Epidermal melanocyte (primary cell): Measurements from ENCODE around the gene SERPINA12.

Experiments
- DNase-seq: peaks from one replicate; pipeline ENCODE4 v3.0.0; 2011; ENCODE audit warnings: low spot score; ENCODE audit not compliant: insufficient read length

The SERPINA12 gene, protein sequence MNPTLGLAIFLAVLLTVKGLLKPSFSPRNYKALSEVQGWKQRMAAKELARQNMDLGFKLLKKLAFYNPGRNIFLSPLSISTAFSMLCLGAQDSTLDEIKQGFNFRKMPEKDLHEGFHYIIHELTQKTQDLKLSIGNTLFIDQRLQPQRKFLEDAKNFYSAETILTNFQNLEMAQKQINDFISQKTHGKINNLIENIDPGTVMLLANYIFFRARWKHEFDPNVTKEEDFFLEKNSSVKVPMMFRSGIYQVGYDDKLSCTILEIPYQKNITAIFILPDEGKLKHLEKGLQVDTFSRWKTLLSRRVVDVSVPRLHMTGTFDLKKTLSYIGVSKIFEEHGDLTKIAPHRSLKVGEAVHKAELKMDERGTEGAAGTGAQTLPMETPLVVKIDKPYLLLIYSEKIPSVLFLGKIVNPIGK

GRCh38 chr14:94509356-94509755 is at the start of gene SERPINA12:
TSS of gene SERPINA12 (minus strand) at chr14:94509469. CDS start at chr14:94498397, 11,072 bp downstream.
- no peak for DNase-seq

GRCh38 chr14:94558842-94559241 is 49.6 kb upstream of the SERPINA12 start:
- DNase-seq = no peak

- DNase-seq = no peak
Measured at GRCh38 chr14:94557327-94557726, 48.1 kb upstream of the SERPINA12 start.

- no peak for DNase-seq
Measured at GRCh38 chr14:94555991-94556390, 46.7 kb upstream of the SERPINA12 start.

DNA sequence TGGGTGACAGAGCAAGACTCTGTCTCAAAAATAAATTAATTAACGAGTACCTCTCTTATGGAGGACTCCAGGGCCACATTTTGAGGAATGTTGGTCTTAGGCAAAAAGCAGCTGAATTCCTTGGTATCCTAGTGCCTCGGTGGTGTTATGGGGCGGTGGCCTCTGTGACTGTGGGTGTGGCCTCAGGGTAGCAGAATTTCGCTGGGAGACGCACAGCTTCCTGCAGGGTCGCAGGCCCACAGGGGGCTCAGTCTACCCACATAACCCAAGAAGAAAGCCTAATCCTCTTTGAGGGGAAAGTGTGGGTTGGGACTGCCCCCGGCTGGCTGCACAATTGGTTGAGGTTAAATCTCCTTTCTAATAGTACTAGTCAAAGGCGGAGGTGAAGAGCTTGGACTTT is 40.8 kb upstream of the SERPINA12 start:
- DNase-seq = no peak

DNA sequence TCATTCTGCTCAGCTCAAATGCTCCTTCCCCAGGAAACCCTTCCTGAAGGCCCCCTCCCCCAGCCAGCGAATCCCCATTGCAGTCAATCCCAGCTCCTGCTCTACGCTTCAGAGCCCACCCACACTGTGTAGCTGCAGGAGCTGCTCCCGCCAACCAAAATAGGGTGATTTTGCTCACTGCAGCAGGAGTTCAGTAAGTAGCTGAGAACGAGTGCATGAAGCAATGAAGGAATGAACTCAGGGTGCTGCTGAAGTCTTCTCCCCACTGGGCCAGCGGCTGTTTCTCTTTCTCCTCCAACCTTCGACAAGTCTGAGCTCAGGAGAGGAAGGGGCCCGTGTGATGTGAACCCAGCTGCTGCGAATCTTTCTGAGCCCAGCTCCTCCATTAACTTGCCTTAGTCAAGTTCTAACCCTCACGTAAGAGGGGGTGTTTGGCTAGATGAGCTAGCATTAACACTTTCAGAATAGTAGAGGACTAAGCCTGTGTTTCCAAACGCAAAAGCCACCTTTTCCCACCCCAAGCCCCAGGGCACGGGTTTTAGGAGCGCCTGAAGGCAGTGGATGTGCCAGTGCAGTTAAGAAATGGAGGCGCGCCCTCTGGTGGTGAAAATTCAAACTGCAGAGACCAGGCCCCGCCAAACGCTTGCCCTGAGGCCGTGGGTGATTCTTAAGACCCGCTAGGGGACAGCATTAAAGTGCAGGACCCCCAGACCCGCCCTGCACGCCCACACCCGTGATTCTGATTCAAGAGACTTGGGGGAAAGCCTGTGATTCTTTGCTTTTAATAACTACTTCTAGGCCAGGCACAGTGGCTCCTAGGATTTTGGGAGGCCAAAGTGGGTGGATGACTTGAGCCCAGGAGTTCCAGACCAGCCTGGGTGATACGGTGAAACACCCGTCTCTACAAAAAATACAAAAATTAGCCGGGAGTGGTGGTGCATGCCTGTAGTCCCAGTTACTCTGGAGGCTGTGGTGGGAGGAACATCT is 40.0 kb upstream of the SERPINA12 start:
- DNase-seq = no peak

DNA sequence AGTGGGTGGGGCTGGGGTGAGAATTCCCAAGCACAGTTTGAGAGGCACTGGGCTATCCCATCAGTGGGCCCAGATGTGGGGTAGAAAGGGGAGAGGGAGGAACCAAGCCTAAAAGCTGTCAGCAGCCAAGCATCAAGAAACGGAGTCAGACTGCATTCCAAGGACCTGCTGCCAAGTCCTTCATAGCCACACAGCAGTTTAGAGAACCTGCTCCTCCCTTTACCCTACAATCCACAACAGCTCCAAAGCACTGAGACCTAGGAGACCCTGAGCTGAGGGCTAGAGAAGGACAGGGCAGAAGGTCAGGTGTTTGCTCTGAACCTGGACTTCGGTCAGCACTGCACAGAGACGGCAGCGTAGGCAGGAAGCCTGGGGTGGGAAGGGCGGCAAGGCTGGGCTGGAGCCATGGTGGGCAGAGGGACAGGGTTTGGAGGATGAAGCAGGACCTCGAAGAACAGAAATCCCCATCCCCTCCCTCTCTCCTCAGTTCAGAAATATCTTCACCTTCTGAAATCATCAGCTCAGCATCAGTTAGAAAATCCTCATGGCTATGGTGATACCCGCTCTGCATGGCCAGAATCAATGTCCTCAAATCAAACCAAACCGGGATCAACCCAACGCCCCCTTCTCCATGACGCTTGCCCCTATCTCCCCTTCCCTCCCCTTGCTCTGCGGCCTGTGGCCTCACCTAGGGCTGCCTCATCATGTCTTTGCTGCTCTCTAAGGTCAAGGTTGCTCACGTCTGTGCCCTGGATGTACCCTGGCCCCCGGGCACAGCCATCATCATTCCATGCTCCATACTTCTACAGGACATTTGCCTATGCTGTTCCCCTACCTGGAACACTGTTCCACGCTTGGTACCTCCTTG is 39.1 kb upstream of the SERPINA12 start:
- no peak for DNase-seq

- no peak for DNase-seq
Measured at GRCh38 chr14:94547726-94548125, 38.5 kb upstream of the SERPINA12 start.

DNA sequence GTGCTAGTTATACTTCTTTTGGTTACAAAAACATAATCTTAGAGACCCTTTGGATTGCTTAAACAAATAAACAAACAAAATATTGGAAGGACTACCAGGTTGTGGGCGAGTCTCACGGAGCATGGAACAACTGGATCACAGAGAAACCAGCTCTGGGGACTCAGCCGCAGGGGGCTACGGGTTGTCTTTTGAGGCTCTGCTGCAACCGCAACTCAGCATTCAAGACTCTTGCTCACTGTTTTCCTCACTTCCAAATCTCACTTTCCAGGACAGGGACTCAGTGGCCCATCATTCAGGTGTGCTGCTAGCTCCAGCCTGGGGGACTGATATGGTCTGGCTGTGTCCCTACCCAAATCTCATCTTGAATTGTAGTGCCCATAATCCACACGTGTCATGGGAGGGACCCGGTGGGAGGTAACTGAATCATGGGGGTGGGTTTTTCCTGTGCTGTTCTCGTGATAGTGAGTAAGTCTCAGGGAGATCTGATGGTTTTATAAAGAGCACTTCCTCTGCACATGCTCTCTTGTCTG is 37.9 kb upstream of the SERPINA12 start:
- no peak for DNase-seq

- DNase-seq = no peak
Measured at GRCh38 chr14:94545131-94545841, 36.0 kb upstream of the SERPINA12 start.

- no peak for DNase-seq
Measured at GRCh38 chr14:94544726-94545125, 35.5 kb upstream of the SERPINA12 start.

DNA sequence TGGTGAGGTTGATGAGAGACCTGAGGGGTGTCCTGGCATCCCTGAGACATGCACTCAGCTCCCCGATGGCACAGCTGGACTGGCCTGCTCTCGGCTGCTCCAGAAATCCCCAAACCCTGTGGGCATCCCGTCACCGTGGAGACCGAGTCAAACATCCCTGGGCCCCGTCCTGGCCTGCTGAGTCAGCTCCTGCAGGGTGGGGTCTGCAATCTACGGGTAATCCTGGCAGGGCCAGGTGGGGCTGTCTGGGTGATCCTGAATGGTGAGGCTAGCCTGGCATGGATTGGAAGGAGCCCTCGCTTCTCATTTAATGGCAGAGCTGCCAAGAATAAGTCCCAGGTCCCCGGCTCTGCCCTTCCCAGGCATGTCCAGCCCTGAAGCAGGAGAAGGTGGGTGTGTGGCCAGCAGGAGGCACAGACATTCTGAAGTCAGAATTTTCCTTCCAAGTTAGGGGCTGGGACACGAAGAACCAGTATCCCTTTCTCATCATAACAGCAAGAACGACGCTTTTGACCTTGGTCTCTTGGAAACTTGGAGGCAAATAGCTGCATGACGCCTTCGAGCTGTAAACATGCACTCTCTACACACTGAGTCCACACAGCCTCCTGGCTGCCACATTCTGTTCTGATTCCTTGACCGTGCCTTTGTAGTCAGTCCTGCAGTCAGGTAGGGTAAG is 34.3 kb upstream of the SERPINA12 start:
- no peak for DNase-seq

GRCh38 chr14:94542811-94543440 is 33.7 kb upstream of the SERPINA12 start:
- no peak for DNase-seq

DNA sequence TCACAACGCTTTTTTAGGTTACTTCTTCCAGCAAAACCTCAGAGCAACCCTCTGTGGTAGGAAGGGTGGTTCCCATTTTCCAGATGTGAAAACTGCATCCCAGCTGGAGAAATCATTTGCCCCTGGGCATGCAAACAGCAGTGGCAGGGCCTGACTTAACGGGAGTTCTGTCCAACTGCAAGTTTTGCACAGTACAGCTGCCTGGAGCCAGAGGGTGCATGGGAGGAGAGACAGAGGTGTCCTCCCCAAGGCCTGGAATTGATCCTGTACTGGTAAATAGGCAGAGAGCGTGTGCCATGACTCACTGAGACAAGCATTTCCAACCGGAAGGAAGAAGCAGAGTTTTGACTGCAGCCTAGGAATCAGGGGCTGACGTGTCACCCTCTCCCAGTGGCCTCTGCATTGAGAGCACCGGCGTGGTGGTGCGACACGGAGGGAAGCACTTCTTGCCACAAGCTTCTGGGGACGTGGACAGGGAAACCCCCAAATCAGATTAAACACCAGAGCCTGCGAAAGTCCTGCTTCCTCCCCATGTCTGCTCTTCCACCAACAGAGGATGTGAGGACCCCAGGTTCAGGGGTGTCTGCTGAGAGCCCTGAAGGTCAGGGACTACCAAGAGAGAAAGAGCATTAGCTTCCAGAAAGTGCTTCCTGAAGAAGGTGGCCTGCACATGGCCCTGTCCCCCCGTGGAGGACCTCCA is 33.0 kb upstream of the SERPINA12 start:
- no peak for DNase-seq

DNA sequence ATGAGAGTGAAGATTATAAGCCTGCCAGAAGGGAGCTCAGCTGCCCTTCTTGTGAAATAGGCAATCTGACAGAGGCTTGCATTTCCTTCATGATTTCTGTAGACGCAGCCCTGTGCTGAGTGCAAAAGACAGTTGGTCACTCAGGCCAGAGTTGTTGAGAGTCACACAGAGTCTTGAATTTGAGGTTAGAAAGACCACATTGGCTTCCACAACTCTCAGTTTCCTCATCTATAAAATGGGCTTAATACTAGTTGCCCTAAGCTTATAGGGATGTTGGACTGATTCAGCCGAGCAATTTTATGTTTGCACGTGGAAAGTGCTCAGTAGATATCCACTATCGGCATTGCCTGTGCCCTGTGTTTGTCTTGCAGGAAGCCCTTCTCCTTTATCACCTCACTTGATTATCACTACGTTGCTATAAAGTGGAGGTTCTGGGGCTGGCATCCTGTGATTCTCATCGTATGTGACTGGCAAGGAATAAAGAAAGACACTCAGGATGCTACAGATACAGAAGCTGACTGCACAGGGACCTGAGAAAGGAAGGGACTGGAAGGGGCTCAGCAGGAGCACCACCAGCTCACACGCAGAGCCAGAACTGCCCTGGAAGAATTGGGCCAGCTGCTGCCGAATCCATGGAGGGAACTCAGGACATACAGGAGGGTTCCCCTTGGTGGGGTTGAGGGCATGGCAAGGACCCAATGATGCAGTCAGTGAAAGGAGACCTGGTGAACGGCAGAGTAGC is 32.1 kb upstream of the SERPINA12 start:
- DNase-seq = no peak

GRCh38 chr14:94540031-94540794 is 30.9 kb upstream of the SERPINA12 start:
- DNase-seq = no peak

- DNase-seq = no peak
Measured at GRCh38 chr14:94539181-94539580, 29.9 kb upstream of the SERPINA12 start.
